ENCODE data around the gene RAB11B. TPM values are rescaled to one million over a fixed set of nuclear protein-coding genes. Genes with fewer than 3 reads are reported as not detected.
A peak's percentile ranks its signal among the peaks of the same experiment; 100 is the strongest.
"Not testable (repeated sequence)": the region's sequence is repeated elsewhere in the genome, so short reads cannot be mapped to it uniquely, and the experiment has no call there.

RAB11B gene
- total and polyA plus RNA-seq, 4 donors = 27.3 to 91.2 (median 45.0) TPM

GRCh38 chr19:8379156-8379891, 10.8 kb upstream of the RAB11B start:
- H3K27ac ChIP-seq (ENCODE audit: low read depth in 1 of 2, low read length in 2 of 2); H3K36me3 ChIP-seq (ENCODE audit: control insufficient read depth in 4 of 4, insufficient read depth in 3 of 4, low read depth in 1 of 4, low read length in 3 of 4); DNase-seq (ENCODE audit: low spot score); H3K4me1 ChIP-seq (ENCODE audit: control insufficient read depth in 4 of 4, insufficient read depth in 4 of 4, low read length in 3 of 4); H3K9ac ChIP-seq (ENCODE audit: low read depth in 1 of 2, low read length in 2 of 2); H3K9me3 ChIP-seq (ENCODE audit: control insufficient read depth in 4 of 4, low read length in 3 of 4); H3K4me3 ChIP-seq (ENCODE audit: low read depth in 1 of 3, low read length in 3 of 3); H3K27me3 ChIP-seq (ENCODE audit: control insufficient read depth in 4 of 4, insufficient read depth in 4 of 4, low read length in 3 of 4): not testable (repeated sequence)
- 96% methylated on average over 13 of the region's 13 CpGs for WGBS

GRCh38 chr19:8384569-8384968, 5.6 kb upstream of the RAB11B start:
- H3K27ac ChIP-seq (ENCODE audit: low read depth in 1 of 2, low read length in 2 of 2); H3K27me3 ChIP-seq (ENCODE audit: control insufficient read depth in 4 of 4, insufficient read depth in 4 of 4, low read length in 3 of 4); H3K9me3 ChIP-seq (ENCODE audit: control insufficient read depth in 4 of 4, low read length in 3 of 4); DNase-seq (ENCODE audit: low spot score); H3K36me3 ChIP-seq (ENCODE audit: control insufficient read depth in 4 of 4, insufficient read depth in 3 of 4, low read depth in 1 of 4, low read length in 3 of 4); H3K9ac ChIP-seq (ENCODE audit: low read depth in 1 of 2, low read length in 2 of 2); H3K4me3 ChIP-seq (ENCODE audit: low read depth in 1 of 3, low read length in 3 of 3): not testable (repeated sequence)
- 90% methylated on average over 4 of the region's 4 CpGs for WGBS
- peaks cover 0 to 11% (median 2%) of the 10 kb centered on the region in 4 donors for H3K4me1 ChIP-seq (ENCODE audit: control insufficient read depth in 4 of 4, insufficient read depth in 4 of 4, low read length in 3 of 4)

GRCh38 chr19:8385103-8385502, 5.1 kb upstream of the RAB11B start:
- DNase-seq (ENCODE audit: low spot score); H3K27me3 ChIP-seq (ENCODE audit: control insufficient read depth in 4 of 4, insufficient read depth in 4 of 4, low read length in 3 of 4); H3K36me3 ChIP-seq (ENCODE audit: control insufficient read depth in 4 of 4, insufficient read depth in 3 of 4, low read depth in 1 of 4, low read length in 3 of 4); H3K9me3 ChIP-seq (ENCODE audit: control insufficient read depth in 4 of 4, low read length in 3 of 4); H3K9ac ChIP-seq (ENCODE audit: low read depth in 1 of 2, low read length in 2 of 2); H3K4me3 ChIP-seq (ENCODE audit: low read depth in 1 of 3, low read length in 3 of 3); H3K27ac ChIP-seq (ENCODE audit: low read depth in 1 of 2, low read length in 2 of 2): not testable (repeated sequence)
- H3K4me1 ChIP-seq (ENCODE audit: control insufficient read depth in 4 of 4, insufficient read depth in 4 of 4, low read length in 3 of 4) = peaks cover 0 to 12% (median 2%) of the 10 kb centered on the region in 4 donors
- 31% methylated on average over 2 of the region's 2 CpGs for WGBS

GRCh38 chr19:8385566-8385965, 4.6 kb upstream of the RAB11B start:
- 91% methylated on average over 3 of the region's 3 CpGs for WGBS
- not testable (repeated sequence) for H3K9me3 ChIP-seq (ENCODE audit: control insufficient read depth in 4 of 4, low read length in 3 of 4); H3K36me3 ChIP-seq (ENCODE audit: control insufficient read depth in 4 of 4, insufficient read depth in 3 of 4, low read depth in 1 of 4, low read length in 3 of 4); H3K27me3 ChIP-seq (ENCODE audit: control insufficient read depth in 4 of 4, insufficient read depth in 4 of 4, low read length in 3 of 4); H3K9ac ChIP-seq (ENCODE audit: low read depth in 1 of 2, low read length in 2 of 2); DNase-seq (ENCODE audit: low spot score); H3K4me3 ChIP-seq (ENCODE audit: low read depth in 1 of 3, low read length in 3 of 3); H3K27ac ChIP-seq (ENCODE audit: low read depth in 1 of 2, low read length in 2 of 2)
- peaks cover 0 to 12% (median 2%) of the 10 kb centered on the region in 4 donors for H3K4me1 ChIP-seq (ENCODE audit: control insufficient read depth in 4 of 4, insufficient read depth in 4 of 4, low read length in 3 of 4)

- not testable (repeated sequence) for H3K4me3 ChIP-seq (ENCODE audit: low read depth in 1 of 3, low read length in 3 of 3); H3K27me3 ChIP-seq (ENCODE audit: control insufficient read depth in 4 of 4, insufficient read depth in 4 of 4, low read length in 3 of 4); H3K27ac ChIP-seq (ENCODE audit: low read depth in 1 of 2, low read length in 2 of 2); H3K9me3 ChIP-seq (ENCODE audit: control insufficient read depth in 4 of 4, low read length in 3 of 4); DNase-seq (ENCODE audit: low spot score); H3K36me3 ChIP-seq (ENCODE audit: control insufficient read depth in 4 of 4, insufficient read depth in 3 of 4, low read depth in 1 of 4, low read length in 3 of 4); H3K9ac ChIP-seq (ENCODE audit: low read depth in 1 of 2, low read length in 2 of 2)
- H3K4me1 ChIP-seq (ENCODE audit: control insufficient read depth in 4 of 4, insufficient read depth in 4 of 4, low read length in 3 of 4) = peaks cover 3 to 19% (median 7%) of the 10 kb centered on the region in 4 donors
- 94% methylated on average over 9 of the region's 9 CpGs for WGBS
Observed at GRCh38 chr19:8386419-8386818, 3.7 kb upstream of the RAB11B start.

GRCh38 chr19:8386990-8387389, 3.2 kb upstream of the RAB11B start:
- Histone ChIP-seq H3K9ac (ENCODE audit: low read depth in 1 of 2, low read length in 2 of 2) (no peak overlapping the region), H3K27ac (ENCODE audit: low read depth in 1 of 2, low read length in 2 of 2) (peak overlapping the region; percentile 95 to 100), H3K27me3 (ENCODE audit: control insufficient read depth in 4 of 4, insufficient read depth in 4 of 4, low read length in 3 of 4) (no peaks in the 10 kb centered on the region), H3K36me3 (ENCODE audit: control insufficient read depth in 4 of 4, insufficient read depth in 3 of 4, low read depth in 1 of 4, low read length in 3 of 4) (peaks cover 0 to 3% (median 0%) of the 10 kb centered on the region in 4 donors), H3K4me3 (ENCODE audit: low read depth in 1 of 3, low read length in 3 of 3) (no peak overlapping the region), H3K9me3 (ENCODE audit: control insufficient read depth in 4 of 4, low read length in 3 of 4) (no peaks in the 10 kb centered on the region), H3K4me1 (ENCODE audit: control insufficient read depth in 4 of 4, insufficient read depth in 4 of 4, low read length in 3 of 4) (peaks cover 6 to 25% (median 12%) of the 10 kb centered on the region in 4 donors)
- 95% methylated on average over 4 of the region's 4 CpGs for WGBS
- DNase-seq (ENCODE audit: low spot score) = no peak
- no peak for TF ChIP-seq TAF1 (conservative IDR thresholded peaks at IDR 0.05)
- TF ChIP-seq HNF4A (conservative IDR thresholded peaks at IDR 0.05) = no peak
- TF ChIP-seq EGR1 (IDR thresholded peaks at IDR 0.05; ENCODE audit: low read depth in 2 of 2) = no peak
- no peak for TF ChIP-seq MAX (IDR thresholded peaks at IDR 0.05)
- TF ChIP-seq FOXA2 (IDR thresholded peaks at IDR 0.05) = no peak
- no peak for TF ChIP-seq RXRA (IDR thresholded peaks at IDR 0.05)
- TF ChIP-seq REST (IDR thresholded peaks at IDR 0.05) = no peak
- TF ChIP-seq FOXA1 (IDR thresholded peaks at IDR 0.05) = no peak
- no peak for TF ChIP-seq HNF4G (IDR thresholded peaks at IDR 0.05)
- TF ChIP-seq YY1 (IDR thresholded peaks at IDR 0.05) = no peak
- no peak for TF ChIP-seq NR2F2 (IDR thresholded peaks at IDR 0.05)
